Muscle layer of colon (tissue), 2 donors: Measurements from ENCODE around the gene PEX1.

Experiments
- H3K27ac ChIP-seq: one replicate; pipeline ENCODE4 v1.7.0; 2013; ENCODE audit warnings: low read depth, mild to moderate bottlenecking, low read length, moderate library complexity
- H3K27me3 ChIP-seq, 2 donors: one replicate each; pipeline ENCODE4 v1.7.0; 2013; ENCODE audit warnings: low read length in 2 of 2, mild to moderate bottlenecking in 2 of 2; ENCODE audit not compliant: insufficient read depth in 2 of 2, control insufficient read depth in 1 of 2
- H3K36me3 ChIP-seq: one replicate; pipeline ENCODE4 v1.7.0; 2013; ENCODE audit warnings: mild to moderate bottlenecking, low read length; ENCODE audit not compliant: insufficient read depth
- H3K4me1 ChIP-seq: one replicate; pipeline ENCODE4 v1.7.0; 2013; ENCODE audit warnings: mild to moderate bottlenecking, low read length; ENCODE audit not compliant: insufficient read depth
- H3K4me3 ChIP-seq, 2 donors: one replicate each; pipeline ENCODE4 v1.7.0; 2013; ENCODE audit warnings: low read length in 2 of 2, low read depth in 1 of 2, mild to moderate bottlenecking in 1 of 2, moderate library complexity in 1 of 2
- H3K9ac ChIP-seq: one replicate; pipeline ENCODE4 v1.7.0; 2013; ENCODE audit warnings: low read length
- H3K9me3 ChIP-seq: one replicate; pipeline ENCODE4 v1.7.0; 2013; ENCODE audit warnings: mild to moderate bottlenecking, low read length
- donor health status: abdominal sarcoma.
- donor health status: Adenocarcinoma of cecum.

PEX1 gene

DNA sequence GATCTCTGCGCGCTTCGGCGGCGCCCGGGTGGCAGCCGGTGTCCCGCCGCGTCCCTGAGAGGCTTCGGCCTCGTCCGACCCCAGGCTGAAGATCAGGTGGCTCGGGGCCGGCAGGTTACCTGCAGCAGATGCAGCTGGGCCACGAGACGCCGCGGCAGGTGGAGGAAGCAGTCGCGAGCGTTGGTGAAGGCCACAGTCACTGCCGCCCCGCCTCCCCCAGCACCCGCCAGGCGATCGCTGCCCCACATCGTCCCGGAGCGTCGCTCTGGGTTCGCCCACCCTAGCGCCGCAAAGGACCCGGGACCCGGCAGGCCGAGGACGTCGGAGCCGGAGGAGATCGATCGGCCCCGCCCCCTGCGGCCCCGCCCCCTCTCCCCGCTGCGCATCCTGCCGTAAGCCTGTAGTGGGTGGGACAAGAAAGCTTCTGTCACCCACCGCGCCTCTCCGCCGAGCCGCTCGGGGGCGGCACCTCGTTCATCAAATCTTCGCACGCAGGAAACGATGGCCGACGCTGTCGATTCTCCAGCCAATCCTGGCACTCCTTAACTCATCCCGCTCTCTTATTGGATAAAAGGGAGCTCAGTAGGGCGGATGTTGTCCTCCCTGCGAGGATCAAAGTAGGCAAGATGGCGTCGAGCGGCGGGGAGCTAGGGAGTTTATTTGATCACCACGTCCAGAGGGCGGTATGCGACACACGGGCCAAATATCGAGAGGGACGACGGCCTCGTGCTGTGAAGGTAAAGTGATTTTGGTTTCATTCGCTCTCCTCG, at the start of gene PEX1, which contains the start of gene RBM48:
TSS of gene PEX1 (minus strand) at position 333 of the 770 bp plus-strand sequence. CDS start at position 248, 85 bp downstream.
TSS of gene RBM48 (plus strand) at position 608 of the 770 bp plus-strand sequence. CDS start at position 627, 19 bp downstream.
- Histone ChIP-seq H3K27me3 (no peaks in the 10 kb centered on the region), H3K9ac (peak within 1 kb of the TSS; percentile 63), H3K4me1 (peaks cover 15% of the 10 kb centered on the region), H3K27ac (peak within 1 kb of the TSS; percentile 81), H3K9me3 (no peaks in the 10 kb centered on the region), H3K36me3 (peaks cover 23% of the 10 kb centered on the region), H3K4me3 (peak within 1 kb of the TSS; percentile 87)

DNA sequence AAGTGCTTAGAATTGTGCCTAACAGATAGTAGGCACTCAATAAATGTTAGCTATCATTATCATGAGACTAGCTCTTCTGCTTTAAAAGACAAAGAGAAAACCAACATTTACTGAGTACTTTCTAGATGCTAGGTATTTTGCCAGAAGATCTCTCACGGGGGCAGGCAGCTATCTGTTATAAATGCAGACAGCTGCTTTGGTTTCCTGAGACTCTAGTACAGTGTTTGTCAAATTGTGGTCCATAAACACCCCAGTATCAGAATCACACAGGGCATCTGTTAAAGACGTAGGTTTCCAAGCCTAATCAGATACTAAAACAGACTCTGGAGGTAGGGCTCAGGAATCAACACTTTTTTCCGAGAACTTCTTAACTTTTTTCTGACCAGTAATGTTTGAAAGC, 48.0 kb upstream of the PEX1 start:
- Histone ChIP-seq H3K9me3 (no peaks in the 10 kb centered on the region), H3K27ac (no peak overlapping the region)

DNA sequence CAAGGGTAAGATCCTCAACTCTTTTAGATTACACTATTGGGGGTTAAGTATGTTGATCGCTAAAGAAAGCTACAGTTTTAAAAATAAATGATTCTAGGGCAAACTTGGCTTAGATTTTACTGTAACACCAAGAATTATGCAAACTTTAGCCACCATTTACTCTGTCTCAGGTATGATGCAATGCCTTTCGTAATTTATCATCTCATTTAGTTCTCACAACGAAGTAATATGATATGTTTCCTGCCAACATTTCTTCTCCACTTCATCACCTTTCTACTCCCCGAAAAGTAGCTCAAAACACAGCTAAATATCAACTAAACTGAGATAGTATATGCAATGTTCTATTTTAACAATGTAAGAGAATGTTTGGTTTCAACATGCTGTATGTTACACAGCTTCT, 40.8 kb upstream of the PEX1 start:
- no peaks in the 10 kb centered on the region for H3K9me3 ChIP-seq
- no peak overlapping the region for H3K27ac ChIP-seq
- no peaks in the 10 kb centered on the region for H3K27me3 ChIP-seq
- peaks cover 29% of the 10 kb centered on the region for H3K36me3 ChIP-seq
- H3K4me1 ChIP-seq, result no peaks in the 10 kb centered on the region
- H3K9ac ChIP-seq, result no peak overlapping the region
- no peak overlapping the region for H3K4me3 ChIP-seq

More for the DNA sequence above, 48.0 kb upstream of the PEX1 start:
- no peaks in the 10 kb centered on the region for H3K4me1 ChIP-seq
- no peaks in the 10 kb centered on the region for H3K27me3 ChIP-seq
- H3K36me3 ChIP-seq, result peaks cover 52% of the 10 kb centered on the region
- no peak overlapping the region for H3K4me3 ChIP-seq
- H3K9ac ChIP-seq, result no peak overlapping the region

DNA sequence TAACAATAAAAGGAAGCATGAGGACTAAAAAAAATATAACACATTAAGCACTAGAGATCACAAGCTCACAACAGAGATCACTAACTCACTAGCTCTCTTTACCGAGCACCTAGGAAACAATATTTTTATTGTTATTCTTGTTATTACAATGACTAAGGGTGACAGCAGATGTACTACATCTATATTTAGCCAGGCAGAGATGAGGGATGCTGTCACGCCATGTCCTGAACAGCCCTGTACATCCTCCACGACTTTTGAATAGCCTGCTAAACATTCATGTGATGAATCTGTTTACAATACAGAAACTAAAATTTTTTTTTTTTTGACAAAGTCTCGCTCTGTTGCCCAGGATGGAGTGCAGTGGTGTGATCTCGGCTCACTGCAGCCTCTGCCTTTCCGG, 39.1 kb upstream of the PEX1 start:
- Histone ChIP-seq H3K4me1 (no peaks in the 10 kb centered on the region), H3K9me3 (no peaks in the 10 kb centered on the region), H3K27me3 (no peaks in the 10 kb centered on the region), H3K9ac (no peak overlapping the region), H3K4me3 (no peak overlapping the region), H3K36me3 (peaks cover 38% of the 10 kb centered on the region), H3K27ac (no peak overlapping the region)

DNA sequence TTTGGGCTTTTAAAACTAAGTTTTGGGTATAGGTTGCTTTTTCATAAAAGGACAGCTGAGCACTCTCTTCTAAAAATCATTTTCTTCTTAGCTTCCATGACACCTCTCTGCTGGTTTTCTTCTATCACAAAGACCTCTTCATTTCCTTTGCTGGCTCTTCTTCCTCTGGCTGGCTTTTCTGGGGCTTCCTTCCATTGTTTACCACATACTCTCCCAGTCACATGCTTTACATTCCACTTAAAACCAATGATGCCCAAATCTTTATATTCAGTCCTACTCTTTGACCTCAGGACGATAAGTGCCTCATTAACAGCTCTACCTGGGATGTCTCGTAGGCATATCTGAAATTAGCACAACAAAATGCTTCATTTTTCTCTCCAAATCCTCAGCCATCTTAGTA, 35.0 kb upstream of the PEX1 start:
- Histone ChIP-seq H3K36me3 (peaks cover 29% of the 10 kb centered on the region), H3K9me3 (no peaks in the 10 kb centered on the region), H3K27ac (no peak overlapping the region), H3K27me3 (no peaks in the 10 kb centered on the region), H3K9ac (no peak overlapping the region), H3K4me3 (no peak overlapping the region), H3K4me1 (no peaks in the 10 kb centered on the region)

DNA sequence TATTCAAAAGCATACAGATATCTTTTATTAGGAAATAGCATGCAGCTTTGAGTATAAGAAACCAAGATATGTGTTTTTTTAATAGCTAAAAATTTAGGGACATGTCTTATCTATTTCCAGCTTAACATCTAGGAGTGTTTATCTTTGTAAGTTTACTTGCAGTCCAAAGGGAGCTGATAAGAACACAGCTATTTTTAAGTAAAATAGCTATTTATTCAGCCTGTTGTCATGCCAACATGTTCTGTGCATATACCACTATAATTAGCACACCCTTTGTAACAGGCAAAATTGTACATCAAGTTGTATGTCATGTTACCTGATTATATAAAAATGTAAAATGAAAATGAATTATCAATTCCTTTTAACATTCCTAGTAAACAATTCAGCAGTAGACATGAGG, 32.3 kb upstream of the PEX1 start:
- Histone ChIP-seq H3K36me3 (peaks cover 19% of the 10 kb centered on the region), H3K9me3 (no peaks in the 10 kb centered on the region), H3K27ac (no peak overlapping the region), H3K27me3 (no peaks in the 10 kb centered on the region), H3K4me1 (no peaks in the 10 kb centered on the region), H3K4me3 (no peak overlapping the region), H3K9ac (no peak overlapping the region)

DNA sequence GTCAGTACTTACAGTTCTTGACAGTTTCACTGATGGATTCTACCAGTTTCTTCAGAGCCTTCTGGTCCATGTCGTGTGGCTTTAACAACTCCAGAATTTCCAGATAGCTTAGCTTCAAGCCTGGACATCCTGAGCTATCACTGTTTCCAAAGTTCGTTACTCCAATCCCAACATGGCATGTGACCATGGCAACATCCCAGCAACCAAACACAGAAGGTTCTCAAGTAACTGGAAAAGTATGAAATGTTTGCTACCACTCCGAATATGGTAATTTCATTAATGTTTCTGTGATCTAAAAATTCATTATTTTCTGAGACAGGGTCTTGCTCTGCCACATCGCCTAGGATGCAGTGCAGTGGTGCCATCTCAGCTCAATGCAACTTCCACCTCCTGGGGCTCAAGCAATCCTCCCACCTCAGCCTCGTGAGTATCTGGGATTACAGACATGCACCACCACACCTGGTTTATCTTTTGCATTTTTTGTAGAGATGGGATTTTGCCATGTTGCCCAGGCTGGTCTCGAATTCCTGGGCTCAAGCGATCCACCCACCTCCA, 29.6 kb upstream of the PEX1 start:
- Histone ChIP-seq H3K27ac (no peak overlapping the region), H3K4me1 (no peaks in the 10 kb centered on the region), H3K27me3 (no peaks in the 10 kb centered on the region), H3K36me3 (peaks cover 3% of the 10 kb centered on the region), H3K9me3 (no peaks in the 10 kb centered on the region), H3K4me3 (no peak overlapping the region), H3K9ac (no peak overlapping the region)

DNA sequence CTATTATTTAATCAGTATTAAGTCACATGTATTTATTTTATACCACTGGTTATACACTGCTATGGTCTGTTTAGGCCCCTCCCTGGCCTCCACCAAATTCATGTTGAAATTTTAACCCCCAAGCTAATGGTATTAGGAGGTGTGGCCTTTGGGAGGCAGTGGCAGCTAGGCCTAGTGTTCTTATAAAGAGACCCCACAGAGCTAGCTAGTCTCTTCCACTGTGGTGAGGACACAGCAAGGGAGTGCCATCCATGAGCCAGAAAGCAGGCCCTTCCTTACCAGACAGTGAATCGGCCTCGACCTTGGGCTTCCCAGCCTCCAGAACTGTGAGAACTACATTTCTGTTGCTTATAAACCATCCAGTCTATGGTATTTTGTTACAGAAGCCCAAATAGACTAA, 28.9 kb upstream of the PEX1 start:
- no peak overlapping the region for H3K4me3 ChIP-seq
- H3K4me1 ChIP-seq, result no peaks in the 10 kb centered on the region
- no peak overlapping the region for H3K27ac ChIP-seq
- no peaks in the 10 kb centered on the region for H3K9me3 ChIP-seq
- no peaks in the 10 kb centered on the region for H3K27me3 ChIP-seq
- peaks cover 3% of the 10 kb centered on the region for H3K36me3 ChIP-seq
- no peak overlapping the region for H3K9ac ChIP-seq

DNA sequence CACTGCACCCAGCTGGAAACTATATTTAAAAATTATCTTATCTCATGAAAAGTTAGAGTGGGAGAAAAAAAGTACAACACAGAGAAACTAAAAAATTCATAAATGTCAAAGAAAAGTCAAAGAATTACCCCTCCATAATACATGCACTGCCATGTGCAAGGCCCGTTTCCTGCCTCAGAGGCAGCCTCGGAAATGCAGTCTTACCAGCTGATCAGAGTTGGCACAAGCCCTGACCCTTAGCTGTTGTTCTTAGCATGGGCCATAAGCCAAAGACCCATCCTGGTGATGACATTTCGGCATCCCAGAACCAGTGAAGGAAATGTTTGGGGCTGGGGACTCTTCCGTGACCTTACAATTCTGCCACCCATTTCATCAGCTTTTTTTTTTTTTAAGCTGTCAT, 21.9 kb upstream of the PEX1 start:
- no peaks in the 10 kb centered on the region for H3K27me3 ChIP-seq
- no peaks in the 10 kb centered on the region for H3K4me1 ChIP-seq
- H3K27ac ChIP-seq, result no peak overlapping the region
- no peak overlapping the region for H3K4me3 ChIP-seq
- no peaks in the 10 kb centered on the region for H3K9me3 ChIP-seq
- H3K9ac ChIP-seq, result no peak overlapping the region
- no peaks in the 10 kb centered on the region for H3K36me3 ChIP-seq

DNA sequence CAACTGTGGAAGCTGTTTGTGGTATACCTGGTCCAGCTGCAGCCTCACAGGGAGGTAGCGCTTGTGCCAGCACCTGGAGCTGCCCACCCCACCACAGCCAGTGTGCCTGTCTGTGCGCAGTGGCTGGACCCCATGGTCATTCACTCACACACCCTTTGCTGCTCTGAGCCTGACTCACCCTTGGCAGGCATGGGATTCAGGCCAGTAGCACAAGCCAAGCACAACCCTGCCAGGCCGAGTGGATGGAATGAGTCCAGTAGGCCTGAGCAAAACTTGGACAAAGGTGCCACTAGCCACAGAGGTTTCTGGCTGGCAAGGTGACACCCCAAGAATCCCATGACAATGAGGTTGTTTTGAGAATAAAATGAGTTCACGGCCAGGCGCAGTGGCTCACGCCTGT, 19.3 kb upstream of the PEX1 start:
- H3K36me3 ChIP-seq, result no peaks in the 10 kb centered on the region
- no peaks in the 10 kb centered on the region for H3K4me1 ChIP-seq
- H3K27me3 ChIP-seq, result no peaks in the 10 kb centered on the region
- no peak overlapping the region for H3K9ac ChIP-seq
- no peak overlapping the region for H3K27ac ChIP-seq
- H3K4me3 ChIP-seq, result no peak overlapping the region
- no peaks in the 10 kb centered on the region for H3K9me3 ChIP-seq

DNA sequence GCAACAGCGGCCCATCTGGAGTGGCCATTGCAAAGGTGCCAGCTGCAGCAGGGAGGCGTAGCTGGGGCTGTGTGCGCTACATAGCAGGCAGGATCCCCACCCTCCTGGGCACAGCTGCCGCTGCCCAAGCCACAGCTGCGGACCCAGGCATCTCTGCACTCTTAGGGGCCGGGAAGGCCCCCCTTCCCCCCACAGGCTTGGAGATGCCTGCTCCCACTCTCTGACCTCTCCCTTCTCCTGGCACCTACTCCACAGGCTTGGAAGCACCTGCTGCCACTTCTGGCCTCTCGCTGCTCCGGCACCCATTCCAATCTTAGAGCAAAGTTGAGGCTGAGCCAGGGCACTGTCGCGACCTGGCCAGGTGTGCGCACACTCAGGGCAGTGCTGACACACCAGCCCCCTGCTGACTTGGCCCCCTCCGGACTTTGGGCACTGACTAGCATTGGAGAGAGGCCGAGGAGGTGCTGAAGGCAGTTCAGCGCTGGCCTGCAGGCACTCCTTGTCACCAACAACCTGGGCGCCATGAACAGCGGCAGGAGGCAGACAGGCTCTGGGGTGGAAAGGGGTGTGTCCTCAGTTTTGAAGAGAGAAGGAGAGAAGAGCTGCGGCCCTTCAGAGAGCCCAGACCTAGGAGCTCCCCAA, 18.7 kb upstream of the PEX1 start:
- H3K27me3 ChIP-seq, result no peaks in the 10 kb centered on the region
- H3K27ac ChIP-seq, result no peak overlapping the region
- H3K4me1 ChIP-seq, result no peaks in the 10 kb centered on the region
- H3K9me3 ChIP-seq, result no peaks in the 10 kb centered on the region
- no peak overlapping the region for H3K4me3 ChIP-seq
- H3K36me3 ChIP-seq, result no peaks in the 10 kb centered on the region
- H3K9ac ChIP-seq, result no peak overlapping the region
